ENCODE data around the gene ENOSF1.
"Not testable (repeated sequence)": the region's sequence is repeated elsewhere in the genome, so short reads cannot be mapped to it uniquely, and the experiment has no call there.

Gene ENOSF1

GRCh38 chr18:703213-703967 lies 9.0 kb downstream of the ENOSF1 start:
- Histone ChIP-seq H3K9ac (ENCODE audit: low read length) (no peak overlapping the region), H3K36me3 (ENCODE audit: control insufficient read depth, insufficient read depth, low read length) (peaks cover 40% of the 10 kb centered on the region), H3K27ac (ENCODE audit: low read depth, low read length) (no peak overlapping the region), H3K4me3 (ENCODE audit: low read depth, low read length) (no peak overlapping the region), H3K4me1 (ENCODE audit: control insufficient read depth, insufficient read depth, low read length) (peaks cover 5% of the 10 kb centered on the region; the same call in 1 of the 2 replicates), H3K9me3 (ENCODE audit: control insufficient read depth, insufficient read depth, low read depth, low read length) (no peaks in the 10 kb centered on the region), H3K27me3 (ENCODE audit: control insufficient read depth, insufficient read depth, low read length) (no peaks in the 10 kb centered on the region)

- H3K4me1 ChIP-seq (ENCODE audit: control insufficient read depth, insufficient read depth, low read length), result no peaks in the 10 kb centered on the region
- H3K9me3 ChIP-seq (ENCODE audit: control insufficient read depth, insufficient read depth, low read depth, low read length), result no peaks in the 10 kb centered on the region
- no peak overlapping the region for H3K9ac ChIP-seq (ENCODE audit: low read length)
- H3K4me3 ChIP-seq (ENCODE audit: low read depth, low read length), result no peak overlapping the region
- no peaks in the 10 kb centered on the region for H3K27me3 ChIP-seq (ENCODE audit: control insufficient read depth, insufficient read depth, low read length)
- H3K36me3 ChIP-seq (ENCODE audit: control insufficient read depth, insufficient read depth, low read length), result peaks cover 32% of the 10 kb centered on the region
- no peak overlapping the region for H3K27ac ChIP-seq (ENCODE audit: low read depth, low read length)
Observed at GRCh38 chr18:697800-698199, 14.6 kb downstream of the ENOSF1 start.

- Histone ChIP-seq H3K4me3 (ENCODE audit: low read depth, low read length) (no peak overlapping the region), H3K9me3 (ENCODE audit: control insufficient read depth, insufficient read depth, low read depth, low read length) (no peaks in the 10 kb centered on the region), H3K27ac (ENCODE audit: low read depth, low read length) (no peak overlapping the region), H3K36me3 (ENCODE audit: control insufficient read depth, insufficient read depth, low read length) (peaks cover 39% of the 10 kb centered on the region), H3K27me3 (ENCODE audit: control insufficient read depth, insufficient read depth, low read length) (no peaks in the 10 kb centered on the region), H3K9ac (ENCODE audit: low read length) (no peak overlapping the region), H3K4me1 (ENCODE audit: control insufficient read depth, insufficient read depth, low read length) (no peaks in the 10 kb centered on the region)
Observed at GRCh38 chr18:697012-697411, 15.4 kb downstream of the ENOSF1 start.

GRCh38 chr18:693466-694187 lies 18.8 kb downstream of the ENOSF1 start:
- no peak overlapping the region for H3K27ac ChIP-seq (ENCODE audit: low read depth, low read length)
- no peak overlapping the region for H3K4me3 ChIP-seq (ENCODE audit: low read depth, low read length)
- no peaks in the 10 kb centered on the region for H3K4me1 ChIP-seq (ENCODE audit: control insufficient read depth, insufficient read depth, low read length)
- H3K9me3 ChIP-seq (ENCODE audit: control insufficient read depth, insufficient read depth, low read depth, low read length), result no peaks in the 10 kb centered on the region
- no peaks in the 10 kb centered on the region for H3K27me3 ChIP-seq (ENCODE audit: control insufficient read depth, insufficient read depth, low read length)
- no peak overlapping the region for H3K9ac ChIP-seq (ENCODE audit: low read length)
- H3K36me3 ChIP-seq (ENCODE audit: control insufficient read depth, insufficient read depth, low read length), result peaks cover 50% of the 10 kb centered on the region

GRCh38 chr18:692824-693223 lies 19.6 kb downstream of the ENOSF1 start:
- Histone ChIP-seq H3K9ac (ENCODE audit: low read length) (no peak overlapping the region), H3K27ac (ENCODE audit: low read depth, low read length) (no peak overlapping the region), H3K4me3 (ENCODE audit: low read depth, low read length) (no peak overlapping the region), H3K9me3 (ENCODE audit: control insufficient read depth, insufficient read depth, low read depth, low read length) (no peaks in the 10 kb centered on the region), H3K4me1 (ENCODE audit: control insufficient read depth, insufficient read depth, low read length) (no peaks in the 10 kb centered on the region), H3K36me3 (ENCODE audit: control insufficient read depth, insufficient read depth, low read length) (peaks cover 50% of the 10 kb centered on the region), H3K27me3 (ENCODE audit: control insufficient read depth, insufficient read depth, low read length) (no peaks in the 10 kb centered on the region)

- H3K4me3 ChIP-seq (ENCODE audit: low read depth, low read length), result no peak overlapping the region
- no peaks in the 10 kb centered on the region for H3K27me3 ChIP-seq (ENCODE audit: control insufficient read depth, insufficient read depth, low read length)
- no peak overlapping the region for H3K27ac ChIP-seq (ENCODE audit: low read depth, low read length)
- peaks cover 10% of the 10 kb centered on the region; the same call in 1 of the 2 replicates for H3K4me1 ChIP-seq (ENCODE audit: control insufficient read depth, insufficient read depth, low read length)
- no peaks in the 10 kb centered on the region for H3K9me3 ChIP-seq (ENCODE audit: control insufficient read depth, insufficient read depth, low read depth, low read length)
- H3K9ac ChIP-seq (ENCODE audit: low read length), result no peak overlapping the region
- peaks cover 67% of the 10 kb centered on the region for H3K36me3 ChIP-seq (ENCODE audit: control insufficient read depth, insufficient read depth, low read length)
Observed at GRCh38 chr18:688323-688722, 24.1 kb downstream of the ENOSF1 start.

- Histone ChIP-seq H3K9ac (ENCODE audit: low read length) (no peak overlapping the region), H3K36me3 (ENCODE audit: control insufficient read depth, insufficient read depth, low read length) (peaks cover 63% of the 10 kb centered on the region), H3K27me3 (ENCODE audit: control insufficient read depth, insufficient read depth, low read length) (no peaks in the 10 kb centered on the region), H3K4me1 (ENCODE audit: control insufficient read depth, insufficient read depth, low read length) (peaks cover 10% of the 10 kb centered on the region; the same call in 1 of the 2 replicates), H3K27ac (ENCODE audit: low read depth, low read length) (no peak overlapping the region), H3K9me3 (ENCODE audit: control insufficient read depth, insufficient read depth, low read depth, low read length) (no peaks in the 10 kb centered on the region), H3K4me3 (ENCODE audit: low read depth, low read length) (no peak overlapping the region)
Observed at GRCh38 chr18:686339-687111, 25.9 kb downstream of the ENOSF1 start.

GRCh38 chr18:685438-685837 lies 27.0 kb downstream of the ENOSF1 start:
- Histone ChIP-seq H3K4me1 (ENCODE audit: control insufficient read depth, insufficient read depth, low read length) (peaks cover 10% of the 10 kb centered on the region; the same call in 1 of the 2 replicates), H3K9me3 (ENCODE audit: control insufficient read depth, insufficient read depth, low read depth, low read length) (no peaks in the 10 kb centered on the region), H3K9ac (ENCODE audit: low read length) (no peak overlapping the region), H3K4me3 (ENCODE audit: low read depth, low read length) (no peak overlapping the region), H3K27ac (ENCODE audit: low read depth, low read length) (no peak overlapping the region), H3K27me3 (ENCODE audit: control insufficient read depth, insufficient read depth, low read length) (no peaks in the 10 kb centered on the region), H3K36me3 (ENCODE audit: control insufficient read depth, insufficient read depth, low read length) (peaks cover 64% of the 10 kb centered on the region)

GRCh38 chr18:683531-683930 lies 28.9 kb downstream of the ENOSF1 start:
- no peaks in the 10 kb centered on the region for H3K27me3 ChIP-seq (ENCODE audit: control insufficient read depth, insufficient read depth, low read length)
- H3K4me3 ChIP-seq (ENCODE audit: low read depth, low read length), result no peak overlapping the region
- H3K36me3 ChIP-seq (ENCODE audit: control insufficient read depth, insufficient read depth, low read length), result peaks cover 71% of the 10 kb centered on the region
- H3K4me1 ChIP-seq (ENCODE audit: control insufficient read depth, insufficient read depth, low read length), result peaks cover 10% of the 10 kb centered on the region; the same call in 1 of the 2 replicates
- H3K9ac ChIP-seq (ENCODE audit: low read length), result no peak overlapping the region
- H3K27ac ChIP-seq (ENCODE audit: low read depth, low read length), result no peak overlapping the region
- H3K9me3 ChIP-seq (ENCODE audit: control insufficient read depth, insufficient read depth, low read depth, low read length), result no peaks in the 10 kb centered on the region

GRCh38 chr18:682833-683232 lies 29.6 kb downstream of the ENOSF1 start:
- H3K4me1 ChIP-seq (ENCODE audit: control insufficient read depth, insufficient read depth, low read length), result peaks cover 10% of the 10 kb centered on the region; the same call in 1 of the 2 replicates
- H3K9ac ChIP-seq (ENCODE audit: low read length), result no peak overlapping the region
- H3K4me3 ChIP-seq (ENCODE audit: low read depth, low read length), result no peak overlapping the region
- H3K27ac ChIP-seq (ENCODE audit: low read depth, low read length), result no peak overlapping the region
- H3K9me3 ChIP-seq (ENCODE audit: control insufficient read depth, insufficient read depth, low read depth, low read length), result no peaks in the 10 kb centered on the region
- H3K36me3 ChIP-seq (ENCODE audit: control insufficient read depth, insufficient read depth, low read length), result peaks cover 77% of the 10 kb centered on the region
- no peaks in the 10 kb centered on the region for H3K27me3 ChIP-seq (ENCODE audit: control insufficient read depth, insufficient read depth, low read length)

- peaks cover 79% of the 10 kb centered on the region for H3K36me3 ChIP-seq (ENCODE audit: control insufficient read depth, insufficient read depth, low read length)
- not testable (repeated sequence) for H3K27me3 ChIP-seq (ENCODE audit: control insufficient read depth, insufficient read depth, low read length); H3K9ac ChIP-seq (ENCODE audit: low read length); H3K9me3 ChIP-seq (ENCODE audit: control insufficient read depth, insufficient read depth, low read depth, low read length); H3K27ac ChIP-seq (ENCODE audit: low read depth, low read length); H3K4me3 ChIP-seq (ENCODE audit: low read depth, low read length); H3K4me1 ChIP-seq (ENCODE audit: control insufficient read depth, insufficient read depth, low read length)
Observed at GRCh38 chr18:682416-682815, 30.0 kb downstream of the ENOSF1 start.

All from HUES6 (cell line).